Measurements from ENCODE around the gene DLG2.
"Not testable (repeated sequence)": the region's sequence is repeated elsewhere in the genome, so short reads cannot be mapped to it uniquely, and the experiment has no call there.

Gene DLG2

DNA sequence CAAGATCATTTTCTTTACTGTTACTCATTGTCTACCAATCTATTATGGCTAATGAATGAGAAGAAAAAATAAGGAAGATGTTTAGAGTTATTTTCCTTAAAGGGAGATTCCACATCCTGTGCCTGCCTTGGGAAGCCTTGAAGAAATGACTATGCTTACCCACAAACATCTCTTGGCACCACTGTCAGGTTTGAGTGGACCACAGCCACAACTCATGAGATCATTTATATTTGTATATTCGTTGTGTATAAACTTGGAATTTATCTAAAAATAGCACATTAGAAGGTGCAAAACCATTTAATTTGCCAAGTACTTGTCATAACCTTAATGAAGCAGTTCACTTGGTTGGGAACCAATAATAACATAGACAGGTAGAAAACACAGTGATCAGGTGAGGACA lies 740.8 kb downstream of the DLG2 start:
- no peak for DNase-seq

DNA sequence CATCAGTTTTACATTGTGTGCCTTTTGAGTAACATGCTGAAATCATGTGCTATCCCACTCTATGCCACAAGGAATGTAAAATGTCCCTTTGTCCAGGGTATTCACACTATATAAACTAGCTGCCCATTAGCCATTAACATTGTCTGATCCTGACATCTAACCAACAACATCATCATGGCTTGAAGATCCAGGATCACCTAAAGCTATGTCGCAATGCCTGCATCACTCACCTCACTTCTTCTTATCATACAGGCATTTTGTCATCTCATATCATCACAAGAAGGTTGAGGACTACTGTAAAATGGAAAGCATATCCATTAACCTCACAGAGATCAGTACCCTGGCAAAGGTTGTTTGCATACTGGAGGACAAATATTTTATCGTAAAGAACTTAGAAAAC lies 742.3 kb downstream of the DLG2 start:
- no peak for DNase-seq

DNA sequence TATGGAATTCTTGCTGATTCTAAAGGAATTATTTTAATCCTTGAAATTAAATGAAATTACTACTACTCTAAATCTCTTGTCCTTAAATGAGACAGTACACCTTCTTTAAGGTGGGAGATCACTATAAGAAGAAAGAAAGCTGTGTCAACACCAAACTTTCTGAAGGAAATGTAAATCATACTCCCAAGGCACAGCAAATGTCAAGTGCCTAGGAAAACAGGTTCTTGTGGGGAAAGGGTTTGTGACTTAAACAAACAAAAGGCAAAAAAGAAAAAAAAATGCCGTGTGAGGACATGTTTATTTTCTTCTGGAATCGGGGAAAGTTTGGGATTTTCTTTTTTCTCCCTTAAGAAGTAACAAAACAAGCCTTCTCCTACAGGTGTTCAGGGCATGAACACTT lies 745.1 kb downstream of the DLG2 start:
- DNase-seq = no peak

DNA sequence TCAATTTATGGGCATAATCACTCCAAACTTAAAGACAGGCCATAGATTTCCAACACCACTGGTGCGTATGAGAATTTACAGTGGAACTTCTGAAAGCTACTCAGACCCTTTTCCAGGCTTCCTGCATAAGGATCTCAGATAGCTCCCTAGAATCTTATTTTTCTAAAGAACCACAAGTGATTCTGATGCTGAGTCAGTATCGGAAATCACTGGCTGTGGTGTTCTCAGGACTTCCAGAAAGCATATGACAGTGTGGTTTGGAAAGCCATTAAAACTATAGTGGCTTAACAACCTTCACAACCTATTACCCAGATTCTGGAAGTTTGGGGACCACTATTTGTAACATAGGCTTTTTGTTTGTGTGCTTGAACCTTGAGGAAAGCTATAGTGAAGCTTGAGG lies 756.0 kb downstream of the DLG2 start:
- no peak for DNase-seq

DNA sequence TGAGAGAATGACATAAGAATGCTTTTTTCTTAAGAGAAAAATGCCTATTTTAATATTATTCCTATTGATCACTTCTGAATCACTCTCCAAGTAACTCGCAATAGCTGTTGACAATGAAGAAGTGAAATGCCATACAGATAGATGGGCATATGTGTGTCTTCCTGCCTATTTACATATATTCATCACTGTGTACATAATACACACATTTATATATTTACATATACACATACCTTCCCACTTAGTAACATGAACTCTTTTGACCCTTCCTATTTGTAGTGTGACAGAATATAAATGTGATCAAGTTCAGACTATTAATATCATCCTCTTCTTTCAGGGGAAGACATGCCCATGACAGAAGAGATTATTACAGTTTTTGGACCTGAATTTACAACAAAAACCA lies 756.7 kb downstream of the DLG2 start:
- no peak for DNase-seq

DNA sequence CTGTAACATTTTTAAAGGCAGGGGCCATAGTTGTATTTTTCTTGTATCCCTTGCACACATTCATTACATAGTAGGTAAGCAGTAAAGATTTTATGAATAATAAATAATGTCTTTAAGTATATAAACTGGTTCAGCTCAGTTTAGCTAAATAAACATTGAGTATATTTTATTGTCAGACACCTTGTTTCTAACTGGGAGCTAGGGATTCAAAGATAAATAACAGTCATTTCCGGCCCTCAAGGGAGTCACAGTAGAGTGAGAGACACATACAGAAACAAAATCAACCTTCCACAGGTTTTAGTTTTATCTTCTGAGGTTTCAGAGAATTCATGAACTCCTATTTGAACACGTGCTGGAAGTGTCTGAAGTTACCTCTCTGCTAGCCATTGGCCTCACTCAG lies 760.2 kb downstream of the DLG2 start:
- no peak for DNase-seq

DNA sequence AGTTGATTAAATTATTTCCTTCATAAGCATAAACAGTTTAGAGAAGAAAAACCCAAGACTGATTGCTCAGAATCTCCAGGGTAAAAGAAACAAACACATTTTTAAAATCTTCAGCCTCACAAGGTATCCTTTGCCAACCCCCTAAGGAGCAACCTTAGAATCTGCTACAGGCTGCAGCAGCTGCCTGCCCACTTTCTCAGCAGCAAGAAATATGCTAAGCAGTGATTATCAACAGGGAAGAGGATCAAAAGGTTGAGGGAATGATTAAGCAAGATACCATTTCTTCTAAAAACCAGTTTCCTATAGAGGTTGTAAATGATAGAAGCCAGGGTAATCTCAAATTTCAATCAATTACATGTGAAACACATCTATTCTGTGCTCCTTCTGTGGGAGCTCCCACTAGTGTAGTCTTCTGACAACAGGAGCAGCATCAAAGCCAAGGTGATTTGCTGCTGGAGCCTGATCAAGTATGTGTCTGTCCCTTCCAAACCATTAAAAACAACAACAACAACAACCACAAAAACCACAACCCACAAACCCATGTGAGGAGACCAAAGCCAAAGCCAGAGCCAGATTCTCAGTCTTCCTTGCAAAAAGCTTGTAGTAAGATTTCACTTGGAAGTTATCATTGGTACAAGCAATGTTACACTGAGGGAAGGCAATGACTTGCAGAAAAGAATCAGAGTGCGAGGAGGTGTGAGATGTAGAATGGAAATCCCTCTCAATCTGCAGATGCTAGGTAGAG lies 761.2 kb downstream of the DLG2 start:
- DNase-seq = no peak

DNA sequence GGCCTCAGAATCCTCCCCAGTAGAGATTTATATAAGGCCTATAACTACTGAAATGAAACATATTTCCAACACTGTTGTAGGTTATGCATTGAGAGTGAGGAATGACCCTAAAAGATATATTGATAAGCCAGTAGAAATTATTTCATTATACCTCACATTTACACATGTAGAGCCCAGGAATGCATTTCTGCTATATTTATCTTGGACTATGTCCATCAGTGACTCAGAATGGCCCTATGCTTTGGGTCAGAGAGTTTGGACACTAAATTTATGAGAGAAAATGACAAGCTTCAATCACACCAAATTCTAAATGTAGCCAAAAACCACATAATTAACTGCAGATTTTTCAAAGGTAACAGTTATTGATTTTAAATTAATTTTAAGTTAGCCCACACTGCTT lies 761.9 kb downstream of the DLG2 start:
- no peak for DNase-seq

DNA sequence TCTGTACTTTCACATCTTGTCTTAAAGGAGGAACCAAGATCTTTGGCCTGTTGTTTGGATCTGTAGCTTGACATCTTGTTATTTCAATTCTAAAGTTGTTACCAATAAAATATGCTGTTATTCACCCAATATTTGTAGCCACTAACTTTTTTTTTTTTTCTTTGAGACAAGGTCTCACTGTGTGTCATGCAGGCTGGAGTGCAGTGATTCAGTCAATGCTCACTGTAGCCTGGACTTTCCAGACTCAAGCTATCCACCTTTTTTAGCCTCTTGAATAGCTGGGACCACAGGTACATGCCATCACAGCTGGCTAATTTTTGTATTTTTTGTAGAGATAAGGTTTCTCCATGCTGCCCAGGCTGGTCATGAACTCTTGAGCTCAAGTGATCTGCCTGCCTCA lies 769.4 kb downstream of the DLG2 start:
- no peak for DNase-seq

DNA sequence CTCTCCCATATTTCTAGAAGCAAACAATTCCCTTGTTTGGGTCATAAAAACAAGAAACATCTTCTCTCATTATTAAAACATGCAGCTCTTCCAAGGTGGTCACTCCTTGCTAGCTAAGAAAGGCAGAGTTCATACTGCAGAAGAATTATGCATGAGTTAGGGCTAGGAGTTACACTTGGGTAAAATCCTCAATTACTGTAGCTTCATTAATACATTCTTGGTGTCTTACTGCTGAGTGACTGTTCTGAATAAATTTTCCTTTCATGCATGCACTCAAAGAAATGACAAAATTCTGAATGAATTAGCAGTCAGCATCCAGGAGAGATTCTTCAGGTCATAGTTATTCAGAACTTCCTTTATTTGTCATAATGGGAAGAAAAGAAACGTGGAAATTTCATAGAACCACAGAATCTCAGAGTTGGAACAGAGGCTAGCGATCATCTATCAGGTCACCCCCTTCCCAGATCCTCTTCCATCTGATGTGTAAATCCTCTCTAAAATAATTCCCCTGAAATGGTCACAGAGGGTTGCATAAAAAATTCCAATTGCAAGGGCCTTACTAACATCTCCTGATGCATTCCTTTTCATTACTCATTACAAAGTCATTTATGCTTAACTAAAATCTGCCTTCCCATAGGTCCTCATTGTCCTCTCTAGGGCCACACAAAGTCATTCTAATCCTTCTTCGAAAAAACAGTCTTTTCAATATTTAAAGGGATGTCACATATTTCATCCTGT lies 771.5 kb downstream of the DLG2 start:
- no peak for DNase-seq

DNA sequence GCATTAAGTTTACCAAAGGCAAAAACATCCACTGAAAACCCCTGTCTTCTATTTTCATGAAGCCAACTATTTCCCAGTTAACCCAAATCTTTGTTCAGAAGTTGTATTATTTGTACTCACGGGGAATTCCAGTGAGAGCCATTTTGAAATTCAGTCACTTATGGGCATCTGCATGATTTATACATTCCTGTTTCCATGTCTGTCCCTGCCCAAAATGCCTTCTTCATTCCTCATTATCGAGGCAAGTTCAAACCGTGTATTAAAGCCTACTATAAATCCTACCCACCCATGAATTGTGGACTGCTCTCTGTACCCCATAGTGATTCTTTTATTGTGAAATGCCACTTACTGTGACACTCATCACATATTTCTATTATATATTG lies 772.7 kb downstream of the DLG2 start:
- no peak for DNase-seq

DNA sequence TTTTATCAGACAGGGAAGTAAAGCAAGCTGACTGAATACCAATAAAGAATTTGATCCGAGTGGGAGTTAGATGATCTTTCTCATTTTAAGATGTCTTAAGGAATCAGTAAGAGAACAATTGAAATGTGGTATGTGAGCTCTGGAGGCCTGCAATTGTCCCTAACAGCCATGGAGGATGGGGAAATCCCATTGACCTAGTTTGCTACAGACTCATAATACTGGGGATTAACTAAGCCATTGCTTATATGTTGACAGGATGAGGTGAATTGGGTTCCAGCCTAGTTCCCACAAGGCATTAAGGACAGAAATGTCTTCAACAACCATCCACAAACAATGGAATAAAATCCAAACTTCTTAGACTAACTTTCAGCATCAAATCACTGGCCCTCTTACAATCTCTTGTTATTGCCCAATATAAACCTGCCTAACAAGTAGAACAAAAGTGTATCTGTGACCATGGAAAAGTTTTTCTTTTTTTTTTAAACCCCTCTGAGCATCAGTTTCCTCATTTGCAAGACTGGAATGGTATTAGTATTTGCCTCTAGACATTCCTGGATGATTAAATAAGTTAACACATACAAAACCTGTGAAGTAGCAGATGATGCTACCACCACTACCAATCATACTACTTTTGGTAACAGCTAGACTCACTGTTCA lies 773.2 kb downstream of the DLG2 start:
- DNase-seq = no peak

DNA sequence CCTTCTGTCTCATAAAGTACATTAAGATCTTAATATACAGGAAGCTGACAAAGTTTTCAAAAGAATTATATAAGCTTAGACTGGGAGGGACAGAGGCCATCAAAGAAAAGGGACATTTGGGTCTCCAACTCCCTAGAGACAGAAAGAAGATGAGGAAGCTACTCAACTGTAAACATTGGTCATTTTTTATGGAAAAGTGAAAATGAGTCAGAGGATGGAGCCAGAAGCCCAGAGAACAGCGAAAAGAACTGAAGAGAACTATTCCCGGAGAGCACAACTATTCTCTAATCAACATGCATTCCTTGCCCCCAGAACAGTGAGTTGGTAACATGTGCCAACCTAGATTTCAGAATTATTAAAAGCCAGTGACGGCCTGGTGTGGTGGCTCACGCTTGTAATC lies 779.3 kb downstream of the DLG2 start:
- DNase-seq = no peak

DNA sequence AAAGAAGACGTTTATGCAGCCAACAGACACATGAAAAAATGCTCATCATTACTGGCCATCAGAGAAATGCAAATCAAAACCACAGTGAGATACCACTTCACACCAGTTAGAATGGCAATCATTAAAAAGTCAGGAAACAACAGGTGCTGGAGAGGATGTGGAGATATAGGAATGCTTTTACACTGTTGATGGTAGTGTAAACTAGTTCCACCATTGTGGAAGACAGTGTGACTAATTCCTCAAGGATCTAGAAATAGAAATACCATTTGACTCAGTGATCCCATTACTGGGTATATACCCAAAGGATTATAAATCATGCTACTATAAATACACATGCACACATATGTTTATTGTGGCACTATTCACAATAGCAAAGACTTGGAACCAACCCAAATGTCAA lies 786.9 kb downstream of the DLG2 start:
- DNase-seq = not testable (repeated sequence)

DNA sequence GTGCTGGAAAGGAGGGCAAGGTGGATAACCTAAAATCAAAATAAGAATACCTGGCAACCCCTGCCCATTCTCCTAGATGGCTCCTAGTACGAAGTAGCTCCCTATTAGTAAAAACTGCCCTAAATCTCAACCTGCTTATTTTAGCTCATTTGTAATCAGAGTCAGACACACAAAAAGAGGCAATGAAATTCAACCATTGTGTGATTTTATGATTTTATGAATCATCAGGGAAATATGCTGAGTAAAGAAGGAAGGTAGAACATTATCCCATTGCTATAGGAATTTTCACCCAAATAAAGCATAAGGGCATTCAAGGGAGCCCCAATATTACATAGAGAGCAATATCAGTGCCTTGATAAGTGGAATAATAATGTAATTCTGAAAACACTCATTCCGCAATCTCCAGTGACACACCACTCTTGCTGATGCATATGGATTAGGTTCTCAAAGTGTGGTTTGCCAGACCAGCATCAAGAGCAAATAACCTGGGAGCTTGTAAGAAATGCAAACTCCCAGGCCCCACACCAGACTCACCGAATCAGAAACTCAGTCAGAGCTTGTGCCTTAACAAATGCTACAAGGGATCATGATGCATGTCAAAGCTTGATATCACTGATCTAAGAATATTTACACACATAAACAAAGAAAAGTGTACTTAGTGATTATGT lies 789.6 kb downstream of the DLG2 start:
- DNase-seq = no peak

DNA sequence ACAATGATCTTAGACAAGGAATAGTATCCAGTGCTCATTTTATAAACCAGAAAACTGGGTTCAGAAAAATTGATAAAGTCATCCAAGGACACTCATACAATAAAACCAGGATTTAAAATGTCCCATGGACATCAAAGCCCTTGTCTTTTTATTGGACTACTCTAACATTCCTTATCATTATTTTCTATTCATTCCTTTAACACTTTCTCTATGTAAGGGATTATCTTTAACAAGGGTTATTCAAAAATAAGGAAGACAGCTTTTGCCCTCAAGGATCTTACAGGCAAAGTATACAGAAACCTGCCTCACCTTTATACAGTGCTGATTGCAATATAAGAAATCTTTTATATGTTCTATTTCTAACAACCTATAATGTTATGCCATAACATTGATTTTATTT lies 790.8 kb downstream of the DLG2 start:
- no peak for DNase-seq

DNA sequence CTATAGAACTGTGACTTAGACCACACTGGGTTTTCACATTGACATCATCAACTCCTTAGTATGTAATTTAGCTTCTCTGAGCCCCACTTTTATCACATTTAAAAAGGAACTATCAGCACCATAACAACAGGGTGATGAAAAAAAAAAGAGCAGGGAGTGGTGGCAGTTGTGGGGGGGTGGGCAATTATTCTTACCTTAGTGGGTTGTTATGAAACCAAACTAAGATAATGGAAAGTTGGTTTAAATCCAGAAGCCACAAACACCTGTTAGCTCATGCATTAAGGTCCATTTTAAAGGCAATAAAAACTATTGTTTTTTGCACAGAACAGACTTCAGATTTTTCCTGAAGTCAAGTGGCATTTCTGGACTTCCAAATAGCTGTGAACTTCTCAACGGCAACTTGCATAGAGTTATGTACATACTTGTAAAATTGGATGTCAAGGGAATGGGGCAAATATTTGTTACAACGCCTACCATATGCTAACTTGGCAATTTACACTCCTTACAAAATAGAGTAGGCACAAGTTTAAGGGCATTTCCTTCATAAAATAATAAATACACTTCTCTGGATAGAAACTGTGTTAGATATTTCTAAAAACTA lies 793.6 kb downstream of the DLG2 start:
- DNase-seq = no peak

DNA sequence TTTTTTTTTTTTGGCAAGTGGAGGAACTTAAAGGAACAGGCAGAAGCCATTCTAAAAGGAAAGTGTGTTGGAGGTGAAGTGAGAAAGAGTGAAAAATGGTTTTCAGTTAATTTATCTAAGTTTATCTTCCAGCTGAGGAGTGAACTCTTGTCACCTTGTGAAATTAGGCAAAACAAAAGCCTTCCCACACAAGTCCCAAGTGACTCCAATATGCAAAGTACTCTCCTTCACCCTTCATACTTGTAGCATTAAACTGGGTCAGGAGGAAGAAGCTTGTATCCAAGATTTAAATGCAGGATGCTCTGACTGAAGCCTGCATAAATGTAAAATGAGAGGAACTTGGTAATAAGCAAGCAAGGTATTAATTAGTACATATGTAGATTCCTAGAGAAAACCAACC lies 796.8 kb downstream of the DLG2 start:
- no peak for DNase-seq

DNA sequence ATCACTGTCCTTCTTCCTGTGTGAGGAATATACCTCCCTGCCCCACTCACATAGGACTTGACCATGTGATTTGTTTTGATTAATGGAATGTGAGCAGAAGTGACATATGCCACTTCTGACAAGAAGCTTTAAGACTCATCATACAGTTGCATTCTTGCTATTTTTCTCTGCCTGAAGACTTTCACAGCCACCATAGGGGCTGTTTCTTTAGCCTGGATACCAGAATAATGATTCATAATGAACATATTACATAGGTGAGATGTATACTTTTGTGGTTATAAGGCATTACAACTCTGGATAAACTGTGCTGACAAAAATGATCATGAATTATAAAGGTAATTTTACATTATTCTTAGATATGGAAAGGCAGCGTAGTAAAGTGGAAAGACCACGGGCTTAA lies 798.0 kb downstream of the DLG2 start:
- no peak for DNase-seq

DNA sequence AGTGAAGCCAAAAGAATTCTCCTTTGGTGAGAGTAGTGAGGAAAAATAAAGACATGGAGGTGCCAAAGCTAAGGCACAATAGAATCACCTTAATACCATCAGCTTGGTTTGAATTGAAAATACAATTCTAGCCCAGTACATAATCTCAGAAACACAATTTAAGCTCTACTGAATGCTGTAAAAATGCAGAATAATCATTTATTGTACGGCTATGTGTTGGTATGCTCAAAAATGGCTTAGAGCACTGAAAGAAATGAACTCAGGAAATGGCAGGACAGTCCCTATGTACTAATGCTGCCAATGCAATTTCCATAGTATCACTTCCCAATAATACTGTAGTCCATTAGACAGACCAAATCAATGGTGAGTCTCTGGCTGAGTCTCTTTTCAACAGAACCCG lies 798.5 kb downstream of the DLG2 start:
- no peak for DNase-seq

DNA sequence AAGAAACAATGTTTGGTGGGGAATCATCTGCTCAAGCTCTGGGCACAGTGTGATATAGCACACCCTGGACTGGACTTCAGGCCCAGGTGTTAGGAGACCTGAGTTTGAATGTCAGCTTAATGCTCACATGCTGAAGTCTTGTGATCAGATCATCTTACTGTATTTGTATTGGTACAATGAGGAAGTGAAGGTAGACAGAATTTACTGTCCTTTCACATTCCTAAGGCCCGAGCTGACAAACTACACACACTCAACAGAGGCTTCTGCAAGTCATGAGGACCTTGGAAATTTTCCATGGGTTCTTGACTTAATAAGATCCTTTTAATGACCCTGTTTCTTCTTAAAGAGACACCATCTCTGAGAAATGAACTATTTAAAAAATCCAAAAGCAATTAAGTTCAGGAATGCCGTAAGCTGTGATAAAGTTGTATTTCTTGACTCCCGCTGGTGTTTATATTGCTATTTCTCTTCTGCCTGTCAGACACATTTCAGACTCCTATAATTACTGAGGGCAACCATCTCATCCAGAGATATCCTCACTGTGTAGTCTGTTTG lies 802.0 kb downstream of the DLG2 start:
- DNase-seq = no peak

DNA sequence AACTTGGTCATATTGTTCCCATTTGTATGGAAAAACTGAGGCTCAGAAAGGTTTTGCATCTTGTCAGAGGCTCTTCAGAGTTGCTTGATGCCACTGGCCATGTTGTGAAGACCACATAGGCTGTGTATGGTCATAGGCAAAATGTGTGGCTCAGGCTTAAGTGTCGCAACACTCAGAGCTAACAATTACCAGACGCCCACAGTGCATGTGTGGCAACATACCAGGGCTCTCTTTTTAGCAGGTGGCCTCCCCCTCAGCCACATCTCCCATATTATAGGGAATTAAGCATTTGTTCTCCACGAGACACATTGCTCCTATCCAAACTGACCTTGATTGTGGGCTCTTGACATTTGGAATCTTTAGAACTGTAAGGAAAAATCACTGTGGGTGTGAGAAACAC lies 802.5 kb downstream of the DLG2 start:
- DNase-seq = no peak

DNA sequence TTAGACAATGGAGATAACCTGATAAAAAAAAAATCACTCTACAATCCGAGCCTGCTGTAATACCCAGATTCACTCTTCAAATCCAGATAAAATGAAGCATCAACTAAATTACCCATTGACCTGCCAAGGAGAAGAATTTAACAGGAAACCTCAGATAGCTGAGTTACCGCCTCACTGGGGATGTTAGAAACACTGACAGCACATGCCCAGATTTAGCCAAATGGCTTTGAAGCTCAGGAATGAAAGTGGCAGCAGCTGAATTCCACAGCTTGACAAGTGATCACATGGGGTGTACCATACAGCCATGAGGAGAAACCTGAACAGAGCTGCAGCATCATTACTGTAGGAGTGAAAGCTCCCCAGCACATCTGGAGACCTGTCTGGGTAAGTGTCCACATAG lies 807.6 kb downstream of the DLG2 start:
- no peak for DNase-seq
